ENCODE results near the gene MARCKS.
"Not testable (repeated sequence)": the region's sequence is repeated elsewhere in the genome, so short reads cannot be mapped to it uniquely, and the experiment has no call there.

Gene MARCKS

GRCh38 chr6:113882336-113883022 is 25.3 kb downstream of the MARCKS start:
- H3K4me3 ChIP-seq (ENCODE audit: low read depth, low read length): no peak overlapping the region

DNA sequence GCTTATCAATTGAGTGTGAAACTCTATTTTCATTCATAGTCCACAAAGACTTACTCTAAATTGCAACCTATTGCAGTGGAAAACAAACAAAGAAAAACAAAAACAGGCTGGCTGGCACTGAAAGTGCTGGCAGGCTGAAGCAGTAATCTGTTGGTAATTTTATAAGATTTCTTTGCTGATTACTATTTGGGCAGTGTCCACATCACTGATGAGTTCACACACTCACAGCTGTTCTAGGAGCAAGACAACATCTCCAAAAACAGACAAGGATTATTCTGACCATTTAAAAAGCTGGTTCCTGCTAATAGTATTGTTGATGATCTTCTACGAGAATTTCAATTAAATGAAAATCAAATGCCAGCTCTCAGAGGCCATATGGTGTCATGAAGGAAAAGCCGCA is 26.9 kb downstream of the MARCKS start:
- no peak overlapping the region for H3K4me3 ChIP-seq (ENCODE audit: low read depth, low read length)

GRCh38 chr6:113886512-113886911 is 29.4 kb downstream of the MARCKS start:
- H3K4me3 ChIP-seq (ENCODE audit: low read depth, low read length): no peak overlapping the region

DNA sequence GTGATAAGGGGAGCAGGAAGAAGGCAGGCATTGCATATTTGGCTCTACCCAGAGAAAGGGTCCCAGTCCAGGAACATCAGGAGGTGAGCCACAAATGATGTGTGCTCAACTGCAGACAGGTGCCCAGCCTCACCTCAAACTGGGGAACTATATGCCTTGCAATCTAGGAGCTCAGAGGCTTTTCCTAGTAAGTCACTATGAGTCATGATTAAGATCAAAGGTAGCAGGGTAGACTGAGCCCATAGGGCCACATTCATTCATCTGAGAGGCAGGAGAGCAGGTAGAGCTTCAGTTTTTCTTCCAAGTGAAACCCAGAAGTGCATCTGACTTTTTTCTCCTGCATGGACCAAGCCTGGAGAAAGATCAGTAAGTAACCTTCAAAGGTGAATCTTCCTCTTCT is 31.3 kb downstream of the MARCKS start:
- H3K4me3 ChIP-seq (ENCODE audit: low read depth, low read length): no peak overlapping the region

DNA sequence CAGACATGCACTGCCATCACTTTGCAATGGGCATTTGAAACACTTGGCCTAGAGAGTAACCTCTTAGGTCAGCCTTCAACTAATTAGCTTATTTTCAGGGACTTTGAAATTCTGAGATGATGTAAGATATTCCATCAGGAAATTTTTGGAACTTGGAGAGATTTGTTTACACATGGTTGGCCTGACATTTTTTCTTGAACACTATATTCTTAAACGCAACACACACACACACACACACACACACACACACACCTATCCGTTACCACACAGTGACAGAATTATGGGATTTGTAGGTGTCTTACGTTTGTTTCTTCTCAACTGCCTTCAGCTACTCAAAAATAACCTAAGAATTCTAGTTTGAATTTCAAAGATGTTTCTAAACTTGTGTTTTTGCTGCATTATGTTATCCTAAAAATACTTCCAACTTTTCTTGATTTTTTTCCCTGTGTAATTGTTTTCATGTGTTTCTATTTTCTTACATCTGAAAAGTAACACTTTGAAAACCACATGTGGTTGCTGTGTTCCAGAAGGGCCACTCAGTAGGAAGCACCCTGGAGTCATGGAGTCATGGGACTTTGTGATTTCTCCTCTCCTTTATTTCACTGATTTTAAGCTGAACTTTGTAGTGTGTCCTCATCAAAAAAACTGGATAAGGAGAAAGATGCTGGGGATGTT is 31.9 kb downstream of the MARCKS start:
- H3K4me3 ChIP-seq (ENCODE audit: low read depth, low read length): no peak overlapping the region

DNA sequence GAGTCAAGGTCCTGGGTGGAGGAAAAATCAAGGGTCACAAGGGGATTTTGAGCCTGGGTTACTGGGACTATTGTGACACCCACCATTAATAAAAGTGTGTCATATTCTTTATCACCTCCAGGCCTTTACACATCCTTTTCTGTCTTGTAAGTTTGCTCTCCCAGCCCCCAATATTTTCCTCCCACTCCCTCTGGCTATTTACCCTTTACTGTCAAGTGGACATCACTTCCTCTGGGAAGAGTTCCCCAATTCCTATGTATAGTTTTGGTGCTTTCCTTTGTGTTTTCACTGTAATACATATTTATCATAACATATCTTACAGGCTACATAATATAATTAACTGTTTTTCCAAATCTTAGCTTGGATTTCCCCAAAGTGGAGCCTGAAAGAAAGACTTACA is 36.3 kb downstream of the MARCKS start:
- no peak overlapping the region for H3K4me3 ChIP-seq (ENCODE audit: low read depth, low read length)

- H3K4me3 ChIP-seq (ENCODE audit: low read depth, low read length): no peak overlapping the region
These were observed 36.7 kb downstream of the MARCKS start for GRCh38 chr6:113893866-113894265.

- H3K4me3 ChIP-seq (ENCODE audit: low read depth, low read length): no peak overlapping the region
These were observed 37.8 kb downstream of the MARCKS start for GRCh38 chr6:113894712-113895674.

DNA sequence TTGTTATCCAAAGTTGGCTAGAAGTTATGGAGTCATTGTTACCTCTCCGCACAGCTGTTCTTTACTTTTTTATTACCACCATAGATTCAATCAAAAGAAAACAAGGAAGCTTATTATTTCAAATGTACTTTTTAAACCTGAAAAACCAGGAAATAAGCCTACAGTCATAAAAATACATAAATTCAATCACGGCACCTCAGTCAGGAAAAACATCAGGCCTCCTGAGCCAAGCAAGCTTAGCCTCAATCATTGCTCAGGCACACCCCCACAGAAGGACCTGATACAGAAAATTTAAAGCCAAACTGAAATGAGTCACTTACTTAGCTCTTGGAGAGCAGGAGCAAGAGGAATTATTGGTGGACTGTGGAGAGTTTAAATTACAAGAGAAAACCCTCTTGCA is 44.3 kb downstream of the MARCKS start:
- no peak overlapping the region for H3K4me3 ChIP-seq (ENCODE audit: low read depth, low read length)

DNA sequence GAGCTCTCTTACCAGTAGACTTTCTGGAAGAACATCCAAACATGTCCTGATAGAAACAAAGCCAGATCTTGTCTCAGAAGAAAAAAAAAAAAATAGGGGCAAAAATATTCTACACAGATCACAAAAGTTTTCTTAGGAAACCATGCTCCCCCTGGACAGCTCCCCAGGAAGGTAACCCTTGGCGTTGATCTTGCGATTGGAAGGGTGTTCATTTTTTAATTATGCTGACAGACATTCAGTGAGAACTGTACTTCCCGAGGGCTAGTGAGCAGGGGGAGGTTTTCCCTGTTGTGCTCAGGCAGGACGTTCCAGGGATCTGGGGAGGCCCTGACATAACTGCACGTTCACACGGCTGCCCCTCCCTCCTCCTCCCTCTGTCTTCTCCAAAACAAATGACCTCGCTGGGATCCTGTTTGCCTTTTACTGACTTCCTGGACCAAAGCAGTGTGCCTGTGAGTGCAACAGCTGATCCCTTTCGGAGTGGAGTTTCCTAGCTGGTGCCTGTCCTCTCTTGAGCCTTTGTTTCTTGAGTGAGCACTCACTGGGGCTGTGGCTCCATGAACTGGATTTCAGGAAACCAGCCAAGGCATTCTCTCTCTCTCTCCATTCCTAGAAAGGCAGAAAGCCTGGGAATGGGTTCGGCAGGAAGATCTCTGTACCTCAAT is 46.7 kb downstream of the MARCKS start:
- H3K4me3 ChIP-seq (ENCODE audit: low read depth, low read length): no peak overlapping the region

DNA sequence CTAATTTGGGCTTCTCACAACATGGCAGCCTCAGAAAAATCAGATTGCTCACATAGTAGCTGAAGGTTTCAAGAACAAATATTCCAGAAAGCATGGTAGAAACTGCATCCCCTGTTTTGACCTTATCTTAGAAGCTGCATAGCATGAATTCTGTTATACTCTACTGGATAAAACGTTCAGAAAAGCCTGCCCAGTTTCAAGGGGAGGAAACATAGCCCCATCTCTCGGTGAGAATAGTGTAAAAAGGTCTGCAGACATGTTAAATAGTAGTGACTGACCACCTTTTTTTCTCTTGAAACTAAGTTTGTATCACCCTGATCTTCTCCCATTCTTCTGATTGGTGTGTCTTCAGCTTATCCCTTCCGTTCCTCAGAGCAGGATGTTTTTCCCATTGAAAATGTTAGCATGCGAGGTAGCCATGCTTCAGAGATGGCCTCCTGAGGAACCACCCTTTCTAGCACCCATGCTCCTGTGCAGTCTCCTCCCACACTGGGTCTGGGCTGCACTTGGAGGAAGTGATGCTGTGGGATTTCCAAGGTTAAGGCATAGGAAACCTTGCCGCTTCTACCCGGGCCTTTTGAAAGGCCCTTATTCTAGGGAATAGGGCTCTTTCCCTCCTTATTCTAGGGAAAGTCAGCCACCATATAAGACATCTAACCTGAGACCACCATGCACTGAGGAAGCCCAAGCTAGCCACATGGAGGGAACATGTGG is 50.1 kb downstream of the MARCKS start:
- no peak overlapping the region for H3K4me3 ChIP-seq (ENCODE audit: low read depth, low read length)

DNA sequence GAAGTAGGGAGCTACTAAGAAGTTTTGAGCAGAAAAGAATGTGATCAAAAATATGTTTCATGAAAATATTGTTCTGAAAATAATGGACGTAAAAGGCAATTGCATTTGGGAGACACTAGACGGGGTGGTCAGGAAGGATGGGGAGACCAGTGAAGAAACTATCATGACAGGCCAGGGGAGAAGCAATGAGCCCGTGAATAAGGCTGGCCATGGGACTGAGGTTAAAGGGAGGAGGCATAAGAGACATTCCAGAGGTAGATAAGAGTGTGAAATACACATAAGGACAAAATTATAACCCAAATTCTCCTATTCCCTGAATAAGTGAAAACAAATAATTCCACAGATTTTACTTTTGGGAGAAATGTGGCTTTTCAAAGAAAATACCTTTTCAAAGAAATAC is 51.7 kb downstream of the MARCKS start:
- no peak overlapping the region for H3K4me3 ChIP-seq (ENCODE audit: low read depth, low read length)

- H3K4me3 ChIP-seq (ENCODE audit: low read depth, low read length): no peak overlapping the region
These were observed 52.2 kb downstream of the MARCKS start for GRCh38 chr6:113909224-113909856.

GRCh38 chr6:113910285-113910684 is 53.1 kb downstream of the MARCKS start:
- not testable (repeated sequence) for H3K4me3 ChIP-seq (ENCODE audit: low read depth, low read length)
